Esophagus muscularis mucosa (tissue), 4 donors: ENCODE measurements around the gene DIP2A. TPM values are rescaled to one million over a fixed set of nuclear protein-coding genes. Genes with fewer than 3 reads are reported as not detected.
"Not testable (repeated sequence)": the region's sequence is repeated elsewhere in the genome, so short reads cannot be mapped to it uniquely, and the experiment has no call there.

ENCODE experiments used
- DNase-seq: peaks from one replicate; pipeline ENCODE4 v3.0.0-alpha.2; 2017; ENCODE audit errors: extremely low spot score
- H3K27ac ChIP-seq, 4 donors: fragments of 200-600 bp; sonication (generic); replicated peaks in 1 of 4; 1 replicate in 3 of 4; 2 replicates in 1 of 4; pipeline ENCODE4 v1.5.1; 2016 to 2019; ENCODE audit warnings: mild to moderate bottlenecking in 1 of 4
- H3K27me3 ChIP-seq, 4 donors: fragments of 200-600 bp; sonication (generic); one replicate each; pipeline versions ENCODE4 v1.5.1 to v1.6.0; 2016 to 2019
- H3K36me3 ChIP-seq, 4 donors: fragments of 200-600 bp; sonication (generic); one replicate each; pipeline ENCODE4 v1.5.1; 2016 to 2019
- H3K4me1 ChIP-seq, 4 donors: fragments of 200-600 bp; sonication (generic); one replicate each; pipeline ENCODE4 v1.5.1; 2016 to 2019
- H3K4me3 ChIP-seq, 4 donors: fragments of 200-600 bp; sonication (generic); 1 replicate in 2 of 4; 2 replicates in 2 of 4; pipeline ENCODE4 v1.5.1; 2016 to 2019; ENCODE audit warnings: mild to moderate bottlenecking in 4 of 4, moderate library complexity in 1 of 4
- H3K9me3 ChIP-seq, 4 donors: fragments of 200-600 bp; sonication (generic); 1 replicate in 3 of 4; 2 replicates in 1 of 4; pipeline ENCODE4 v1.5.1; 2016 to 2019
- CTCF ChIP-seq, 3 experiments: fragments of 200-600 bp in 2 of 3; fragments of 450-650 bp in 1 of 3; sonication (generic) in 2 of 3; IDR thresholded peaks; one replicate each; pipeline ENCODE4 v1.5.1; 2017 to 2019; ENCODE audit warnings: antibody characterized with exemption in 3 of 3, mild to moderate bottlenecking in 2 of 3, moderate library complexity in 1 of 3
- EP300 ChIP-seq: sonication (generic); formaldehyde crosslinking; IDR thresholded peaks from one replicate; pipeline ENCODE4 v1.6.1; 2017; ENCODE audit warnings: antibody characterized with exemption
- POLR2A ChIP-seq: fragments of 450-650 bp; IDR thresholded peaks from one replicate; pipeline ENCODE4 v1.6.1; 2017; ENCODE audit warnings: antibody characterized with exemption, moderate library complexity, mild to moderate bottlenecking, low read depth
- POLR2AphosphoS5 ChIP-seq, 2 donors: sonication (generic); formaldehyde crosslinking; IDR thresholded peaks; one replicate each; pipeline ENCODE4 v1.6.1; 2017; ENCODE audit warnings: antibody characterized with exemption in 2 of 2
- WGBS: methylation state at CpG from one replicate; pipeline ENCODE4 v1.1.5; 2018; 5-methylcytosine and 5-hydroxymethylcytosine counted together
- intact Hi-C: fragments of 100-400 bp; cut with DNase I; formaldehyde crosslinking; loops from one replicate; pipeline ENCODE4 v1.15.1; 2023
- total RNA-seq, 4 donors: library from RNA; depleted of rRNA; stranded (reverse); fragments of >200 nt; gene quantifications; one replicate each; pipeline versions ENCODE4 v1.1.0 to v1.2.1, GENCODE V29; 2016

Gene DIP2A
- total RNA-seq, 4 donors from 2014 or later = 19.2 to 33.4 (median 28.7) TPM

GRCh38 chr21:46429754-46430681, 28.7 kb upstream of the DIP2A start:
- no peak for TF ChIP-seq EP300
- TF ChIP-seq POLR2AphosphoS5 (IDR thresholded peaks at IDR 0.05) = no peak
- no peak for TF ChIP-seq CTCF (IDR thresholded peaks at IDR 0.05)
- TF ChIP-seq POLR2A = no peak
- Histone ChIP-seq H3K27ac (no peak overlapping the region), H3K27me3 (no peaks in the 10 kb centered on the region), H3K4me3 (no peak overlapping the region), H3K36me3 (peaks cover 57 to 99% (median 98%) of the 10 kb centered on the region in 4 donors), H3K9me3 (no peaks in the 10 kb centered on the region), H3K4me1 (no peaks in the 10 kb centered on the region)
- 90% methylated on average over 31 of the region's 31 CpGs for WGBS
- no peak for DNase-seq
- intact Hi-C loops = no loop called here

GRCh38 chr21:46431448-46431847, 27.2 kb upstream of the DIP2A start:
- Histone ChIP-seq H3K27me3 (no peaks in the 10 kb centered on the region), H3K4me3 (no peak overlapping the region), H3K4me1 (no peaks in the 10 kb centered on the region), H3K9me3 (no peaks in the 10 kb centered on the region), H3K36me3 (peaks cover 59 to 99% (median 98%) of the 10 kb centered on the region in 4 donors), H3K27ac (no peak overlapping the region)
- TF ChIP-seq POLR2A (no peak), EP300 (no peak), CTCF (IDR thresholded peaks at IDR 0.05) (no peak), POLR2AphosphoS5 (IDR thresholded peaks at IDR 0.05) (no peak)
- intact Hi-C loops = no loop called here
- DNase-seq = no peak
- 88% methylated on average over 7 of the region's 21 CpGs for WGBS

- 84% methylated on average over 22 of the region's 22 CpGs for WGBS
These were observed 26.7 kb upstream of the DIP2A start for GRCh38 chr21:46431884-46432488.

GRCh38 chr21:46433116-46433515, 25.6 kb upstream of the DIP2A start:
- intact Hi-C loops, H3K9me3 ChIP-seq, H3K4me1 ChIP-seq, DNase-seq, H3K27me3 ChIP-seq, H3K4me3 ChIP-seq, H3K27ac ChIP-seq: not testable (repeated sequence)
- WGBS = 91% methylated on average over 11 of the region's 11 CpGs
- peaks cover 67 to 99% (median 98%) of the 10 kb centered on the region in 4 donors for H3K36me3 ChIP-seq

More at GRCh38 chr21:46431884-46432488, 26.7 kb upstream of the DIP2A start:
- no peak overlapping the region for H3K27ac ChIP-seq
- H3K4me3 ChIP-seq = no peak overlapping the region
- DNase-seq = no peak
- H3K27me3 ChIP-seq = no peaks in the 10 kb centered on the region
- H3K36me3 ChIP-seq = peaks cover 60 to 99% (median 98%) of the 10 kb centered on the region in 4 donors
- H3K9me3 ChIP-seq = no peaks in the 10 kb centered on the region
- H3K4me1 ChIP-seq = no peaks in the 10 kb centered on the region
- TF ChIP-seq POLR2A (no peak), POLR2AphosphoS5 (IDR thresholded peaks at IDR 0.05) (no peak), CTCF (IDR thresholded peaks at IDR 0.05) (no peak), EP300 (no peak)
- intact Hi-C loops = no loop called here

GRCh38 chr21:46434322-46434958, 24.3 kb upstream of the DIP2A start:
- H3K36me3 ChIP-seq = peaks cover 55 to 99% (median 97%) of the 10 kb centered on the region in 4 donors
- intact Hi-C loops = no loop called here

More at GRCh38 chr21:46434322-46434958, 24.3 kb upstream of the DIP2A start:
- TF ChIP-seq POLR2AphosphoS5 (IDR thresholded peaks at IDR 0.05) = no peak
- no peak for TF ChIP-seq POLR2A
- TF ChIP-seq CTCF (IDR thresholded peaks at IDR 0.05) = no peak
- no peak for TF ChIP-seq EP300
- Histone ChIP-seq H3K27me3 (no peaks in the 10 kb centered on the region), H3K27ac (no peak overlapping the region), H3K4me3 (no peak overlapping the region), H3K9me3 (no peaks in the 10 kb centered on the region), H3K4me1 (no peaks in the 10 kb centered on the region)
- no peak for DNase-seq
- WGBS = 97% methylated on average over 7 of the region's 23 CpGs
